Amniotic epithelial cell (primary cell): ENCODE measurements around the gene LIF.
A peak's percentile ranks its signal among the peaks of the same experiment; 100 is the strongest.
"Not testable (repeated sequence)": the region's sequence is repeated elsewhere in the genome, so short reads cannot be mapped to it uniquely, and the experiment has no call there.

ENCODE experiments used
- DNase-seq: peaks from one replicate; pipeline ENCODE4 v3.0.0-alpha.2; 2010; ENCODE audit warnings: low read depth

Gene LIF

GRCh38 chr22:30241576-30242371, 4.8 kb downstream of the LIF start:
- DNase-seq: no peak

DNA sequence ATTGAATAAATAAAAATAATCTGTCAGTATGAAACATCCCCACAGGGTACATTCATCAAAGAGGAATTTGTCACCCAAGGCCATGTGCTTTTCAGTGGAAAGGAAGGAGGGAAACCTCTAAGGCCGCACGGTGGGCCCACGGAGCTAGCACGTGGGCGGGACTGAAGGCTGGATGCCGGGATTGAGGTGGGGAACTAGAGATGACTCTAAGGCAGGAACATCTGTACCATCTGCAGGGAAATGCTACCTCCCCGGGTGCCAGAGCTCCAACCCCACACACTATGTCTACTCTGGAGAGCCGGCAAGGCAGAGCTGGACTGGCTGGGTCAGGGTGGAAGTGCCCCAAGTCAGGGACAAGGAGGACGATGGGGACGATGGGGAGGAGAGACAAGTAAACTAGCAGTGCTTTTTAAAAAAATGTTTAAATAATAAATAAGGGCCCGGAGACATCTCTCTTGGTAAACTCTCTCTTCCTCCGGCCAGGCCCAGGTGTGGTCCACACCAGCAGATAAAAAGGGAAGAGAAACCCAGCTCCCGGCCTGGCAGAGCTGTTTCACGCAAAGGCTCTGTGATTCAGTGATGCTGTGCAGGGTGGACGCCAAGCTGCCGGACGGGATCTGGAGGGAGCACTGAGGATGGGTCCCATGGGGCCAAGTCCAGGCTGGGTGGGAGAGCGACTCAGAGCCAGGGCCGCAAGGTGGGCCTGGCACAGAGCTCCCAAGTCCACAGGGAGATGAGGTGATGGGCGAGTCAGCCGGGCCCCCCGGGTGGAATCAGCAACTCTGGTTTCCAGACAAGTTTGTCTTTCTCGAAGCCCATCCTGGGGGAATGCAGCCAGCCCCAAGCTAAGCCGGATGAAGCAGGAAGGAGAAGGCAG, 5.8 kb downstream of the LIF start:
- no peak for DNase-seq

DNA sequence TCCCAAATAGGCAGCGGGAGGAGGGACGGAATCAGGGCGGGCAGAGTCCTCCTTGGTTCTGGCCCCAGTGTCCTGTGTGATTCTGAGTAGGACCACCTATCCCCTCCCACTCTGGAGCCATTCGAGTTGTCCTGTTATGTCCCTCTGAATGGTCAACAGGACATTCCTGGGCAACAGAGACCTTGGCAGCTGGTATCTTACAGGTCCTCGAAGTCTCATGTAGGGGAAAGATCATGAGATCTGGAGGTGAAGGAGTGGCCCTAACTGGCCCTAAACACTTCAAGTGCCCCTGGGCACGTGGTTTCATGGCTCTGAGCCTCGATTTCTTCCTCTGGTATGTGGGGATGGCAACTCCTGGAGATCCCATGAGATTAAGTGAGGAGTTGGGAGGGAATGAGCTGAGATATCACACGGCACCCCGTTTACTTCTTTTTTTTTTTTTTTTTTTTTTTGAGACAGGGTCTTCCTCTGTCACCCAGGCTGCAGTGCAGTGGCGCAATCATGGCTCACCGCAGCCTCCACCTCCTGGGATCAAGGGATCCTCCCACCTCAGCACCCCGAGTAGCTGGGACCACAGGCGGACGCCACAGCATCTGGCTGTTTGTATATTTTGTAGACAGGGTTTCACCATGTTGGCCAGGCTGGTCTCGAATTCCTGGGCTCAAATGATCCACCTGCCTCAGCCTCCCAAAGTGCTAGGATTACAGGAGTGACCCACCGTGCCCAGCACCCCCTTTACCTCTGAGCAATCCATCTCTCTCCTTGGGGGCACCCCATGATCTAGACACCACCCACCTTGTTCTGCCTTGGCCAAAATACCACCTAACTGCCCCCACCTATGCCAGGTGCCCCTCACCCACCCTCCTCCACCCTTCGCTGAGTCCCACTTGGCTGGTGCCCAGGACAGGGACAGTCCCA, 6.8 kb downstream of the LIF start:
- no peak for DNase-seq

- DNase-seq: peak; percentile 89
Measured at GRCh38 chr22:30238661-30239487, 7.7 kb downstream of the LIF start.

- DNase-seq: peak; percentile 93
Measured at GRCh38 chr22:30238136-30238535, 8.4 kb downstream of the LIF start.

DNA sequence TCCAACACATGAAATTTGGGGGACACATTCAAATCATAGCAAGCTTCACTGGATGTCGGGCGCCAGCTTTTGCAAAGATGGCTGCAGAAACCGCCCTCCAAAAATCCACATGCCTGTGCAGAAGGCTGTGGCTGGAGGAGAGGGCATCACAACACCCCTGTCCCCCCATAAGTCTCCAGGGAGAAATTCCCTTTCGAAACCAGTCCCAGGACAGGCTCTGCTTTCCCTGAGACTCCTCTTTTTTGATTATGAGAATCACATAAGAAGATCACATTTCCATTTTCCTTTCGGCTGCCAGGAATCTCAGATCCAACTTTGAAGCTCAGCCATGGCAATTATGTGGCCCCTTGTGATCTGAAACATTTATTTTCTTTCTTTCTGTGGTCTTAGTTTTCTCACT, 9.7 kb downstream of the LIF start:
- no peak for DNase-seq

GRCh38 chr22:30235687-30236170, 10.8 kb downstream of the LIF start:
- peak; percentile 95 for DNase-seq

DNA sequence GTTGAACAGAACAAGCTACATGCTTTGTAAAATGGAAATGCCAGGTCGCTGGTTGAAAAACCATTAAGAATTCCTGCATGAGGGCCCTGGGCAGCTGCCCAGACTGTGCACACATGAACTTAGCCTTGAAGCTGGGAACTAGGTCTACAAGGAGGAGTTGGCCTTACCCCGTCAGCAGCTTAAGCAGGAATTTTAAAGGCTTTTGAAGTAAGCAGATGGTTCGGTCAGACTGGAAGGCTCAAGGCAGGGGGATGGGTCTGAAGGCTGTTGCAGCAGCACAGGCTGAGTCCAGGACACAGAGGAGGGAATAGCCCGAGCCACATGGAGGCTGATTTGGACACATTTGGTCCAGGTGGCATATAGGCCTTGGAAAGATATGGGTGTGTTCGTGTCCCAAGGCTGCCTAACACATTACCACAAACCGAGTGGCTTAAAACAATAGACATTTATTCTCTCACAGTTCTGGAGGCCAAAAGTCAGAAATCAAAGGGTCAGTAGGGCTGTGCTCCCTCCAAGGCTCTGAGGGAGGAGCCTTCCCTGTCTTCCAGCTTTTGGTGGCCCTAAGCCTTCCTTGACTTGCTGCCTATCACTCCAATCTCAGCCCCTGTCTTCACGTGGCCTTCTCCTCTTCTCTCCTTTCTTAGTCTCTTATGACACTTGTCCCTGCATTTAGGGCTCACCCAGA, 11.6 kb downstream of the LIF start:
- peak; percentile 99 for DNase-seq

GRCh38 chr22:30234325-30234724, 12.2 kb downstream of the LIF start:
- not testable (repeated sequence) for DNase-seq

GRCh38 chr22:30233582-30233981, 13.0 kb downstream of the LIF start:
- no peak for DNase-seq

GRCh38 chr22:30232716-30233218, 13.8 kb downstream of the LIF start:
- no peak for DNase-seq

GRCh38 chr22:30230787-30231461, 15.6 kb downstream of the LIF start:
- no peak for DNase-seq

- DNase-seq: no peak
Measured at GRCh38 chr22:30230330-30230729, 16.2 kb downstream of the LIF start.

DNA sequence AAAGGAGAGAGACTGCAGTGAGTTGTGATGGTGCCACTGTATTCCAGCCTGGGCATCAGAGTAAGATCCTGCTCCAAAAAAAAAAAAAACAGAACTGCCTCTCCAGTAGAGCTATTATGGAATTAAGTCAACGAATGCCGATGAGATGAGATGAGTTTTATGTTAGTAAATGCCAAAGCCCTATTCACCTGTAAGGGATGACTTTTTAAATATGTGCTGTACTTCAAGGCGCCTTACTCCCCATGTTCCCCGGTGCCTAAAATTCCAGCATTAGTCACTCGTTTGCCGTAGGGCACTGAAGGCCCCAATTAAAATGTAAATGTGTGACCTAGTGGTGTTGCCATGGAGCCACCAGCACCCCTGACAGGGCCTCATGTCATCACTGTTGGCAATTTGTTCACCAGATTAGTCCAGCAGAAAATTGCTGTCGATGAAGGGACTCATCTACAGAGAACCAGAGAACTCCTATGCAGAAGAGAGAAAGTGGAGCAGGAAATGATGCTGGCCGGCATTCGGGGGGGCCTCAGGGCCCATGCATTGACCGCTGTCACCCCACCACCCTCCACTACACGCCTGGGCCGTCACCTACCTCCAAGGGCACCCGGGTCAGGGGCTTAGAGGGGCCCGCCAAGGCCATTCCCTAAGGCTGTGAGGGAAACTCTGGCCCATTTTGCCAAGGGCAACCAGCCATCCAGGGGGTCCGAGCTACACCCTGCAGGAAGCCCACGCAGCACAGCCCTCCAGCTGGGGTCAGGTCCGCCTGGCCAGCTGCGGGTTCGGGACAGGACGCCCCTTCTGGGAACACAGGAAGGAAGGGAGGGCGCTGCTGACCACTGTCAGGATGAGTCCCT, 17.8 kb downstream of the LIF start:
- DNase-seq: no peak

DNA sequence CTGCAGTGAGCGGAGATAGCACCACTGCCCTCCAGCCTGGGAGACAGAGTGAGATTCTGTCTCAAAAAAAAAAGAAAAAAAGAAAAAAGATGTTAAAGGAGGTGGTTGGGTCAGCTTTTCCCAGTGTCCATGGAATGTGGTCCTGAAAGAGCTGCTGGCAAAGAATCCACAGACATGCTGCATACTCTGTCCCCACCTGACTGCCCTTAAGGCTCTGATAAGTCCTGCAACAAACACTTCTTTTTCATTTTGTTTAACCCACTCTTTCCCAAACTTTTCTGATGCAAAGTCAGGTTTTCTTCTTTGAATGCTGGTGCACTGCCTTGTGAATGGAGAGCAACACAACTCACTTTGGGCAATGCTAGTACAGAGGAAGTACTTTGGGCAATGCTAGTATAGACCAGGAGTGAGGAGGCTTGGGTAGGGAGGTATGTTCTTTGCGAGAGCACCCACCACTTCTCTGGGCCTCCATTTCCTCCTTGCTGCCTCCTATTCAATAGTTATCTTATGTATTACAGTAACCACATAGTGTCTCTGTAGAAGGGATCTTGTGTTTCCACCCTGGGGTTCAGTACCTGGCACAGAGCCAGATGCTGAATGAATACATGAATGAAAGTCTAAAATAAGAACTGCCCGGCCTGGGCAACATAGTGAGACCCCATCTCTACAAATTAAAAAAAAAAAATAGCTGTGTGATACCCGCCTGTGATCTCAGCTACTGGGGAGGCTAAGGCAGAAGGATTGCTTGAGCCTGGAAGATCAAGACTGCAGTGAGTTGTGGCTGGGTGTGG, 18.9 kb downstream of the LIF start:
- no peak for DNase-seq

GRCh38 chr22:30226192-30226832, 20.2 kb downstream of the LIF start:
- no peak for DNase-seq

- DNase-seq: no peak
Measured at GRCh38 chr22:30225220-30225927, 21.2 kb downstream of the LIF start.
